GM21737 (cell line): ENCODE data around the gene VPREB3.
"Not testable (repeated sequence)": the region's sequence is repeated elsewhere in the genome, so short reads cannot be mapped to it uniquely, and the experiment has no call there.

Experiments used
- ATAC-seq: cut with Tn5 transposase; IDR thresholded peaks from one replicate; pipeline ENCODE4 v1.9.1; 2021; ENCODE audit warnings: mild to moderate bottlenecking, moderate library complexity; ENCODE audit not compliant: unreplicated experiment

Gene VPREB3

GRCh38 chr22:23744485-23744884 lies 9.7 kb downstream of the VPREB3 start:
- ATAC-seq: no peak

GRCh38 chr22:23744001-23744400 lies 10.2 kb downstream of the VPREB3 start:
- ATAC-seq: no peak

GRCh38 chr22:23743303-23743705 lies 10.9 kb downstream of the VPREB3 start:
- ATAC-seq: no peak

GRCh38 chr22:23742505-23743264 lies 11.5 kb downstream of the VPREB3 start:
- ATAC-seq: no peak

- no peak for ATAC-seq
Observed at GRCh38 chr22:23737696-23738095, 16.5 kb downstream of the VPREB3 start.

GRCh38 chr22:23728108-23728507 lies 26.1 kb downstream of the VPREB3 start:
- not testable (repeated sequence) for ATAC-seq

- no peak for ATAC-seq
Observed at GRCh38 chr22:23722724-23723123, 31.5 kb downstream of the VPREB3 start.

- no peak for ATAC-seq
Observed at GRCh38 chr22:23722160-23722559, 32.1 kb downstream of the VPREB3 start.

- ATAC-seq: no peak
Observed at GRCh38 chr22:23720855-23721254, 33.4 kb downstream of the VPREB3 start.

GRCh38 chr22:23718371-23719165 lies 35.7 kb downstream of the VPREB3 start:
- ATAC-seq: no peak

- no peak for ATAC-seq
Observed at GRCh38 chr22:23716811-23717801, 37.1 kb downstream of the VPREB3 start.

GRCh38 chr22:23715806-23716375 lies 38.3 kb downstream of the VPREB3 start:
- no peak for ATAC-seq

- ATAC-seq: no peak
Observed at GRCh38 chr22:23714596-23715578, 39.3 kb downstream of the VPREB3 start.

- no peak for ATAC-seq
Observed at GRCh38 chr22:23713696-23714595, 40.3 kb downstream of the VPREB3 start.

GRCh38 chr22:23712256-23712655 lies 42.0 kb downstream of the VPREB3 start:
- no peak for ATAC-seq

- no peak for ATAC-seq
Observed at GRCh38 chr22:23709107-23709506, 45.1 kb downstream of the VPREB3 start.

- no peak for ATAC-seq
Observed at GRCh38 chr22:23708270-23708669, 46.0 kb downstream of the VPREB3 start.

GRCh38 chr22:23705358-23705757 lies 48.9 kb downstream of the VPREB3 start:
- no peak for ATAC-seq
